Head of caudate nucleus (tissue), 42 donors: ENCODE measurements around the gene CCS.

Experiments
- DNase-seq, 42 donors: peaks; one replicate each; pipeline versions ENCODE4 v3.0.0 to v3.0.0-alpha.2; 2020 to 2021; ENCODE audit warnings: mixed read lengths in 7 of 42
- intact Hi-C: fragments of 100-400 bp; cut with DNase I; formaldehyde crosslinking; loops from one replicate; pipeline ENCODE4 v1.15.0; 2022

The CCS gene

GRCh38 chr11:66559866-66560676 lies 32.9 kb upstream of the CCS start:
- intact Hi-C loops: no loop called here

GRCh38 chr11:66561178-66561974 lies 31.6 kb upstream of the CCS start:
- intact Hi-C loops: no loop called here

More at GRCh38 chr11:66559866-66560676, 32.9 kb upstream of the CCS start:
- no peak for DNase-seq

GRCh38 chr11:66561975-66562248 lies 31.1 kb upstream of the CCS start:
- DNase-seq: no peak
- intact Hi-C loops: no loop called here

More at GRCh38 chr11:66561178-66561974, 31.6 kb upstream of the CCS start:
- DNase-seq: no peak

DNA sequence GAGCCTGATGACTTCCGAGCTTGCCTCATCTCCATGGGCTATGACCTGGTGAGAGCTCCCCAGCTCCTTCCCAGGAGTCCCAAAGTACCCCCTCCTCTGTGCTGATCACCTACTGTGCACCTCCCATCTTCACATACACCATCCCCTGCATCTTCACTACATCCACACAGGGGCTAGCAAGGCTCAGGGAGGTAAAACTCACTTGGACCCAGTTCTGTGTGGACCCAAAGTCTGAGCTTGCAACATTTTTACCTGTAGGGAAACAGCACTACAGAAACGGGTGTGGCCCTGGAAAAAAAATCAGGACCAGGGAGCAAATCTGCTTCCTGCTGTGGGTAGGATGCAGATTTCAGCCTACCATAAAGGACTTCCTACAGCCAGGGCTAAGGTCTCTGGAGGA lies 30.7 kb upstream of the CCS start:
- no peak for DNase-seq
- intact Hi-C loops: no loop called here

GRCh38 chr11:66562907-66563583 lies 29.9 kb upstream of the CCS start:
- DNase-seq: no peak
- intact Hi-C loops: no loop called here

- DNase-seq: no peak
- intact Hi-C loops: no loop called here
These were observed 29.2 kb upstream of the CCS start for GRCh38 chr11:66563832-66564231.

DNA sequence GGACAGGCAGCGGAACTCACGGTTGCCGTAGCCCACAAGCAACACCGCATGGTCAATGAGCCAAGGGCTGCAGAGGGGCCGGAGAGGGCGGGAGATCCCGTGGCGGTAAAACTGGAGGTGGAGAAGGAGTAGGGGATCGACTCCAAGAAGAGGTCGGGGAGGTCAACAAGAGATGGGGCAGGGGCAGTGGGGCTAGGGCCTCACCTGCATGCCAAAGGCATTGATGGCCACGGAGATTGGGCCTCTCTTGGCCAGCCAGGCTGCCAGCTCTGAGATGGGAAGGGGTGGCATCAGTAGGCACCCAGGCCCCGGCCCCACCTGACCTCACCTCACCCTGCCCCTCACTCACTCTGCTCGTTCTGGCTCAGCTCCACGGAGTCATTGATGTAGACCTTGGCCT lies 28.4 kb upstream of the CCS start:
- intact Hi-C loops: no loop called here

GRCh38 chr11:66564984-66565383 lies 28.0 kb upstream of the CCS start:
- intact Hi-C loops: no loop called here

More for the DNA sequence above, 28.4 kb upstream of the CCS start:
- DNase-seq: no peak

DNA sequence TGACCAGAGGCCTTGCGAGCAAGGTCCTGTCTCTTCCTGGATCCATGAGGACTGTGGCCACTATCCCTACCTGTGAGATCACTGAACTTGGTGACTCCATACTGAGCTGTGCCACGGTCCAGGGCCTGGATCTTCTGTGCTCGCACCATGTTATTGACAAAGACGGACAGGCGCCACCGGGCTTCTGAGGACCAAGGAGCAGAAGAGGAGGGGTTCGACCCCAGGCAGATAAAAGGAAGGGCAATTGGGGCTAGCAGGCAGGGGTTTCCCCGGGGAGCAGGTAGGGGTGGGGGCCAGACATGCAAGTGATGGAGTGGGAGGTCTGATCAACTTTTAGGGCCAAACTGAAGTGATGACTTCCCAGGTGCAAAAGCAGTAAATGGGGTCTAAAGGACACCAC lies 26.8 kb upstream of the CCS start:
- intact Hi-C loops: no loop called here
- DNase-seq: no peak

More at GRCh38 chr11:66564984-66565383, 28.0 kb upstream of the CCS start:
- DNase-seq: no peak

GRCh38 chr11:66567787-66568123 lies 25.2 kb upstream of the CCS start:
- intact Hi-C loops: no loop called here
- peak in 1 of 42 donors; percentile 21 for DNase-seq

DNA sequence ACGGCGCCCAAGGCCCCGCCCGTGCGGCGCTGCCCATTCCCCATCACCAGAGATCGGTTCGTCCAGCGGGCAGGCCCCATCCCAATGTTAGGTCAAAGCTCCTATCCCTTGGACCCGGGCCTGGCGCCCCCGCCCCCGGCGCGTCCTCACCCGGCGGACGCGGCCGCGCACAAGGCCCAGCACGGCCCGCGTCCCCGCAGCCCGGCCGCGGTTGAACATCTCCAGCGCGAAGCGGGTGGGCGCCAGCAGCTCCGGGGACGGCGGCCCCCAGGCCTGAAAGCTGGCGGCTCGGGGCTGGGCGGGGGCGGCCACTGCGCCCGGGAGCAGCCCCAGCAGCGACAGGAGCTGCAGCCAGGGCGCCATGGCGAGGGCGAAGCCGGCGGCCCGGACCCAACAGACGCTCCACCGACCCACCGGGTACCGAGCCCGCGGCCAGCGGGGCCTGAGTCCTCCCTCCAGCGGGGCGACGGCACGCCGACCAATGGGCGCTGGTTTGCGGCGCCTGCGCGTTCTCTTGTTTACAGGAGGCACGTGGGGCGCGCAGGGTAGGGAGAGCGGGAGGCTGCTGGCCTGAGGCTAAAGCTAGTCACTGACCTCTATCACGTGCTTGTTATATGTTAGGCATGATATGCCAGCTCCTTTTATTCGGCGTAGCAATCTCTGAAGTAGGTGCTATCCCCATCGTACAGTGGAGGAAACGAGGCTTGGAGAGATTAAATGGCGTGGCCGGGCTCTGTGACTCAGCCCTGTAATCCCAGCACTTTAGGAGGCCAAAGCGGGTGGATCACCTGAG lies 24.7 kb upstream of the CCS start, which contains the start of gene CTSF:
TSS of gene CTSF (minus strand) at position 483 of the 793 bp plus-strand sequence. CDS start at position 363, 120 bp downstream.
- intact Hi-C loops: no loop called here
- peak; percentile 88 to 98 (median 95) for DNase-seq

GRCh38 chr11:66569076-66569475 lies 23.9 kb upstream of the CCS start:
- intact Hi-C loops: no loop called here
- DNase-seq: no peak

DNA sequence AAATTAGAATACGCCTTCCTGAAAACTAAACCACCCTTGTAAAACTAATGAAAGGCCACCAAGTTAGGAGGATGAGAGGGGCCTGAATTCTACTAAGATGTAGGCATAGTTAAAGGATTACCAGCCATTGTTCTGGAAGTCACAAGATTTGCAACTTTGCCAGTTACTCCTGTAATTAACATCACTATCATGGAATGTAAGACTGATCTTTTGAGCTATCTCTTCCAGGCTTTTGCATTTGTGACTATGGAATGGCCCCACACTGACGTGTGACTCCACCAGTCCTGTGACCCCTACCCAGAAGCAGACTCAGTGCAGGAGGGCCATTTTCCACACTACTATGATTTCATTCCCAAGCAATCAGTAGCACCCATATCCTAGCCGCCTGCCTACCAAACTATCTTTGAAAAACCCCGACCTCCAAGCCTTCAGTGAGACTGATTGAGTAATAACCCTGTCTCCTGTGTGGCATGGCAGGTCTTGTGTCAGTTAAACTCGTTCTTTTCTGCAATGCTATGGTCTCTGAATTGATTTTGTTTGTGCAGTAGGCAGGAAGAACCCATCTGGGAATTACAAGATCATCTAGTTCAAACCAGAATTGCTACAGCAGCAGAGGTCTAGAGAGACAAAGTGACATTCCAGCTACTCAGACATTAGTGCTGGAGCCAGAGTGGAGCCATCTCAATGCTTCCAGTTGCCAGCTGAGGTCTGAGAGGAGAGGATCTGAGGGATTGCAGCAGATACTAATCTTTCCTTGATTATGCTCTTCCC lies 22.7 kb upstream of the CCS start:
- intact Hi-C loops: loop anchor here (10.0 kb wide), 1 partner anchor 275 kb away; the partner anchor contains the start of gene RCE1
- DNase-seq: no peak

- intact Hi-C loops: loop anchor here (10.0 kb wide), 1 partner anchor 274 kb away; the partner anchor contains the start of gene RCE1
- DNase-seq: no peak
These were observed 22.2 kb upstream of the CCS start for GRCh38 chr11:66570850-66571180.

DNA sequence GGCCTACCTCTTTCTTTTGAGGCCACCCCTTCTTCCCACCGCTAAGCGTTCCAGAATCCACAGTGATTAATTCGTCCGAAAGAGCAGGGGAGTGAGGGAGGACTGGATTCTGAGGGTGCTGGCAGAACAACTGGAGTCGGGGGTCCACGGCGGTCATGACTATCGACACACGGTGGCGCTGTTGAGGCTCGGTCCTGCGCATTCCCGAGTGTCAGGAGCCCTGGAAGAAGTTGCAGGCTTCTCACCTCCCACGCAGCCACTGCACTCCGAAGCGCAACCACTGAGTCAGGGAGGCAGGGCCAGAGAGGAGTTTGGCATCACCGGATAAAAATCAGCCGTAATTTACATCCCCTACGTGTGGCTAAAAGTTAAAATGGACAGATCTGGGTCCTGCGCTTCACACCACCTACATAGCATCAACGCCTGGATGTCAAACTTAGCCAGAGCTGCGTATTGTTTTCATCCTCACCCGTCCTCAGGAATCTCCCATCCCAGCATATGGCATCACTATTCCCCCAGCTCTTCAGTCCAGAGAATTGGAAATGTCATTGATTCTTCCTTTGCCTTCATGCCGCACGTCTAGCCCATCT lies 13.9 kb upstream of the CCS start:
- peak; percentile 67 to 93 (median 83) for DNase-seq

GRCh38 chr11:66580803-66581202 lies 12.2 kb upstream of the CCS start:
- DNase-seq: no peak
- intact Hi-C loops: no loop called here

More for the DNA sequence above, 13.9 kb upstream of the CCS start:
- intact Hi-C loops: loop anchor here (5.0 to 10.0 kb wide), 2 partner anchors 103 to 266 kb away; partner anchors contain the start of gene RCE1

DNA sequence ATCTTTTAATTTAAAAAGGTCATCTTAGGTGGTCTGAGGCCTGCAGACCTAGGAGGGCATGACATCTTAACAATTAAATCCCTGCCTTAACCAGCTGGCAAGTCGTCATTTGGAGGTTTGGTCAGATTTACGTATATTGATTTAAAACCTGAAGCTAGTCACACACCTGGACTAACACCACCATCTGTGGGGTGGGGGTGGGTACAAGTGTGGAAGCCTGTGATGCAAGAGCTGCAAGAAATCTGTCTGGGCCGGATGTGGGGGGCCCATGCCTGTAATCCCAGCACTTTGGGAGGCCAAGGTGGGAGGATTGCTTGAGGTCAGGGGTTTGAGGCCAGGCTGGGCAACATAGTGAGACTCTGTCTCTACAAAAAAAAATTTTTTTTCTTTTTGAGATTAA lies 11.7 kb upstream of the CCS start:
- intact Hi-C loops: no loop called here

More for the DNA sequence above, 11.7 kb upstream of the CCS start:
- DNase-seq: no peak
